ENCODE measurements around the gene ADM2.
A peak's percentile ranks its signal among the peaks of the same experiment; 100 is the strongest.
"Not testable (repeated sequence)": the region's sequence is repeated elsewhere in the genome, so short reads cannot be mapped to it uniquely, and the experiment has no call there.

ADM2 gene

GRCh38 chr22:50530877-50531545 is 49.7 kb downstream of the ADM2 start:
- TF ChIP-seq CTCF (IDR thresholded peaks at IDR 0.05; ENCODE audit: insufficient read depth, low read depth, low read length, missing control alignments): no peak
- peak; percentile 92 for DNase-seq (ENCODE audit: low read depth)
- peak overlapping the region; percentile 79 for H3K4me3 ChIP-seq (ENCODE audit: low read length)

- DNase-seq (ENCODE audit: low read depth): peak; percentile 72
- peak overlapping the region; percentile 79 for H3K4me3 ChIP-seq (ENCODE audit: low read length)
- no peak for TF ChIP-seq CTCF (IDR thresholded peaks at IDR 0.05; ENCODE audit: insufficient read depth, low read depth, low read length, missing control alignments)
These were observed 50.2 kb downstream of the ADM2 start for GRCh38 chr22:50531546-50531961.

- H3K4me3 ChIP-seq (ENCODE audit: low read length): peak overlapping the region; percentile 79
- no peak for TF ChIP-seq CTCF (IDR thresholded peaks at IDR 0.05; ENCODE audit: insufficient read depth, low read depth, low read length, missing control alignments)
- DNase-seq (ENCODE audit: low read depth): peak; percentile 75
These were observed 50.8 kb downstream of the ADM2 start for GRCh38 chr22:50531962-50532674.

- TF ChIP-seq CTCF (IDR thresholded peaks at IDR 0.05; ENCODE audit: insufficient read depth, low read depth, low read length, missing control alignments): no peak
- DNase-seq (ENCODE audit: low read depth): no peak
- H3K4me3 ChIP-seq (ENCODE audit: low read length): no peak overlapping the region
These were observed 51.8 kb downstream of the ADM2 start for GRCh38 chr22:50532824-50533796.

- DNase-seq (ENCODE audit: low read depth); H3K4me3 ChIP-seq (ENCODE audit: low read length): not testable (repeated sequence)
These were observed 52.7 kb downstream of the ADM2 start for GRCh38 chr22:50533856-50534711.

- no peak for DNase-seq (ENCODE audit: low read depth)
- no peak overlapping the region for H3K4me3 ChIP-seq (ENCODE audit: low read length)
- no peak for TF ChIP-seq CTCF (IDR thresholded peaks at IDR 0.05; ENCODE audit: insufficient read depth, low read depth, low read length, missing control alignments)
These were observed 53.8 kb downstream of the ADM2 start for GRCh38 chr22:50535113-50535512.
